Testis (tissue), 3 donors: ENCODE data around the gene SERPINB6. TPM values are rescaled to one million over a fixed set of nuclear protein-coding genes. Genes with fewer than 3 reads are reported as not detected.
"Not testable (repeated sequence)": the region's sequence is repeated elsewhere in the genome, so short reads cannot be mapped to it uniquely, and the experiment has no call there.

Source experiments
- DNase-seq: peaks from one replicate; pipeline ENCODE4 v3.0.0-alpha.2; 2019
- H3K27ac ChIP-seq, 2 donors: fragments of 200-600 bp; sonication (generic); one replicate each; pipeline ENCODE4 v1.5.1; 2019
- H3K27me3 ChIP-seq: fragments of 200-600 bp; sonication (generic); one replicate; pipeline ENCODE4 v1.5.1; 2019
- H3K36me3 ChIP-seq: fragments of 200-600 bp; sonication (generic); one replicate; pipeline ENCODE4 v1.5.1; 2017; ENCODE audit warnings: low read depth; ENCODE audit errors: missing control alignments
- H3K4me1 ChIP-seq: fragments of 200-600 bp; sonication (generic); one replicate; pipeline ENCODE4 v1.5.1; 2019
- H3K4me3 ChIP-seq, 2 donors: fragments of 200-600 bp; sonication (generic); one replicate each; pipeline ENCODE4 v1.5.1; 2017 to 2019
- H3K9me3 ChIP-seq: fragments of 200-600 bp; sonication (generic); one replicate; pipeline ENCODE4 v1.5.1; 2017
- CTCF ChIP-seq, 3 experiments: fragments of 450-650 bp in 2 of 3; fragments of 200-600 bp in 1 of 3; sonication (generic) in 1 of 3; IDR thresholded peaks; one replicate each; pipeline ENCODE4 v1.5.1; 2016 to 2019; ENCODE audit warnings: antibody characterized with exemption in 3 of 3, mild to moderate bottlenecking in 2 of 3, moderate library complexity in 1 of 3
- POLR2A ChIP-seq: fragments of 450-650 bp; IDR thresholded peaks from one replicate; pipeline ENCODE4 v1.6.1; 2017; ENCODE audit warnings: antibody characterized with exemption, mild to moderate bottlenecking, moderate library complexity
- WGBS, 2 donors: methylation state at CpG; one replicate each; pipeline ENCODE4 v1.1.5; 2018; 5-methylcytosine and 5-hydroxymethylcytosine counted together
- intact Hi-C: fragments of 100-400 bp; cut with DNase I; formaldehyde crosslinking; loops from one replicate; pipeline ENCODE4 v1.15.1; 2023; ENCODE audit warnings: low total_unique reads
- polyA plus RNA-seq: library from polyadenylated mRNA; stranded (reverse); fragments of 350-450 nt; fragmentation: Illumina TruSeq; extraction: RNeasy Lipid Tissue Mini Kit (QIAGEN cat#74804); gene quantifications from one replicate; pipeline ENCODE4 v1.2.3, GENCODE V29; 2014; ENCODE audit warnings: low read depth, low replicate concordance; ENCODE audit not compliant: insufficient read depth
- total RNA-seq, 2 donors: library from RNA; depleted of rRNA; stranded (reverse); fragments of >200 nt; gene quantifications; one replicate each; pipeline ENCODE4 v1.2.3, GENCODE V29; 2016

SERPINB6 gene
- total and polyA plus RNA-seq, 3 donors from 2014 or later: 203 to 348 (median 281) TPM

GRCh38 chr6:2976060-2976459, 4.7 kb upstream of the SERPINB6 start:
- no peak for DNase-seq
- 90 to 95% methylated on average over 5 of the region's 5 CpGs for WGBS, 2 donors
- no peaks in the 10 kb centered on the region for H3K9me3 ChIP-seq
- H3K27me3 ChIP-seq: no peaks in the 10 kb centered on the region
- H3K4me1 ChIP-seq: peaks cover 17% of the 10 kb centered on the region
- TF ChIP-seq POLR2A (no peak), CTCF (IDR thresholded peaks at IDR 0.05) (no peak)
- H3K36me3 ChIP-seq: no peaks in the 10 kb centered on the region
- H3K27ac ChIP-seq: peak overlapping the region; percentile 12 to 16
- intact Hi-C loops: no loop called here
- no peak overlapping the region for H3K4me3 ChIP-seq

GRCh38 chr6:2973676-2974075, 2.3 kb upstream of the SERPINB6 start:
- intact Hi-C loops: no loop called here
- no peak for DNase-seq
- Histone ChIP-seq H3K4me3 (no peak overlapping the region), H3K9me3 (no peaks in the 10 kb centered on the region), H3K36me3 (no peaks in the 10 kb centered on the region), H3K27me3 (no peaks in the 10 kb centered on the region), H3K27ac (no peak overlapping the region), H3K4me1 (peaks cover 15% of the 10 kb centered on the region)
- WGBS, 2 donors: 79 to 91% methylated on average over 5 of the region's 5 CpGs
- no peak for TF ChIP-seq POLR2A
- TF ChIP-seq CTCF (IDR thresholded peaks at IDR 0.05): no peak

- H3K27me3 ChIP-seq, H3K27ac ChIP-seq, intact Hi-C loops, H3K36me3 ChIP-seq, H3K9me3 ChIP-seq, DNase-seq, H3K4me3 ChIP-seq: not testable (repeated sequence)
- 72 to 94% methylated on average over 6 of the region's 6 CpGs for WGBS, 2 donors
- peaks cover 15% of the 10 kb centered on the region for H3K4me1 ChIP-seq
Measured at GRCh38 chr6:2973180-2973579, 1.8 kb upstream of the SERPINB6 start.

GRCh38 chr6:2972685-2973084, 1.3 kb upstream of the SERPINB6 start:
- intact Hi-C loops, H3K4me3 ChIP-seq, H3K27me3 ChIP-seq, H3K9me3 ChIP-seq, H3K36me3 ChIP-seq, DNase-seq: not testable (repeated sequence)
- Histone ChIP-seq H3K27ac (peak overlapping the region in 1 of 2 donors; percentile 100), H3K4me1 (peaks cover 15% of the 10 kb centered on the region)
- WGBS, 2 donors: 70 to 73% methylated on average over 5 of the region's 5 CpGs

- DNase-seq, H3K27me3 ChIP-seq, H3K36me3 ChIP-seq, intact Hi-C loops, H3K9me3 ChIP-seq: not testable (repeated sequence)
- Histone ChIP-seq H3K27ac (peak overlapping the region; percentile 94 to 100), H3K4me1 (peaks cover 15% of the 10 kb centered on the region), H3K4me3 (peak overlapping the region; percentile 77 to 91)
- 13 to 23% methylated on average over 1 of the region's 1 CpG for WGBS, 2 donors
Measured at GRCh38 chr6:2972219-2972487, 786 bp upstream of the SERPINB6 start.

GRCh38 chr6:2970753-2971419, 481 bp downstream of the SERPINB6 start:
- Histone ChIP-seq H3K4me1 (peaks cover 13% of the 10 kb centered on the region), H3K4me3 (peak overlapping the region; percentile 77 to 91), H3K27me3 (no peaks in the 10 kb centered on the region), H3K9me3 (no peaks in the 10 kb centered on the region), H3K27ac (peak overlapping the region; percentile 94 to 100), H3K36me3 (no peaks in the 10 kb centered on the region)
- 0 to 1% methylated on average over 35 to 55 of the region's 80 CpGs for WGBS, 2 donors
- TF ChIP-seq POLR2A: no peak
- TF ChIP-seq CTCF (IDR thresholded peaks at IDR 0.05): no peak
- intact Hi-C loops: loop anchor here (2.0 kb wide), 1 partner anchor 20 kb away; no protein-coding TSS in a partner anchor
- DNase-seq: peak; percentile 77
